Loucy (cell line): Measurements from ENCODE around the gene MLLT10.

ENCODE experiments used
- CTCF ChIP-seq: fragments of 200-600 bp; sonication (generic); conservative IDR thresholded peaks from 2 replicates; pipeline ENCODE4 v1.5.1; 2014; ENCODE audit warnings: mild to moderate bottlenecking, antibody characterized with exemption, low read length
- EZH2phosphoT487 ChIP-seq: fragments of 200-600 bp; IDR thresholded peaks from 2 replicates; pipeline ENCODE4 v1.6.1; 2018; ENCODE audit warnings: antibody characterized with exemption, mild to moderate bottlenecking, moderate library complexity, borderline replicate concordance

GRCh38 chr10:21534280-21534586 lies 201 bp downstream of the MLLT10 start:
- no peak for TF ChIP-seq CTCF
- TF ChIP-seq EZH2phosphoT487: no peak
